C4-2B (cell line): Measurements from ENCODE around the gene KCTD5.

Source experiments
- H3K27ac ChIP-seq: fragments of 450-650 bp; 2 replicates; pipeline ENCODE4 v1.5.1; 2017
- ZFX ChIP-seq: fragments of 450-650 bp; IDR thresholded peaks from 2 replicates; pipeline ENCODE4 v1.6.1; 2017
- TF ChIP-seq, protein P1 (sequence below): fragments of 450-650 bp; conservative IDR thresholded peaks from 2 replicates; pipeline ENCODE4 v1.5.1; 2017; ENCODE audit warnings: mild to moderate bottlenecking

Gene KCTD5

DNA sequence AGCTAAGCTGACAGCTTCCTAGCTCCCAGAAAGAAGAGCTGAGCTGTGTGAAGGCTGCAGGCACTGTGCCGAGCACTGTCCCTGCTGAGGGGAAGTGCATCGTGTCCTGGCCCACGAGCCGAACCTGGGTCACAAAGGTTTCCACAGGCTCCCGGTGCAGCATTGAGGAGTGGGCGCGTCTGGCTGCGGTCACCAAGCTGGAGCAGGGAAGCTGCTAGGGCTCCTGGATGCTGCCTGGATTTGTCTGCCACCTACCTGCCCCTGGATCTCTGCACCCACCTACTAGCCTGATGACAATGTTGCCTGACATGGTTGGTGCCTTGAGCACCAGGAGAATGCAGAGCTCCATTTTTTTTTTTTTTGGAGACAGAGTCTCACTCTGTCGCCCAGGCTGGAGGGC lies 63.6 kb downstream of the KCTD5 start:
- no peak overlapping the region for H3K27ac ChIP-seq
- no peak for TF ChIP-seq ZFX

GRCh38 chr16:2748757-2749455 lies 66.6 kb downstream of the KCTD5 start:
- TF ChIP-seq, protein P1, sequence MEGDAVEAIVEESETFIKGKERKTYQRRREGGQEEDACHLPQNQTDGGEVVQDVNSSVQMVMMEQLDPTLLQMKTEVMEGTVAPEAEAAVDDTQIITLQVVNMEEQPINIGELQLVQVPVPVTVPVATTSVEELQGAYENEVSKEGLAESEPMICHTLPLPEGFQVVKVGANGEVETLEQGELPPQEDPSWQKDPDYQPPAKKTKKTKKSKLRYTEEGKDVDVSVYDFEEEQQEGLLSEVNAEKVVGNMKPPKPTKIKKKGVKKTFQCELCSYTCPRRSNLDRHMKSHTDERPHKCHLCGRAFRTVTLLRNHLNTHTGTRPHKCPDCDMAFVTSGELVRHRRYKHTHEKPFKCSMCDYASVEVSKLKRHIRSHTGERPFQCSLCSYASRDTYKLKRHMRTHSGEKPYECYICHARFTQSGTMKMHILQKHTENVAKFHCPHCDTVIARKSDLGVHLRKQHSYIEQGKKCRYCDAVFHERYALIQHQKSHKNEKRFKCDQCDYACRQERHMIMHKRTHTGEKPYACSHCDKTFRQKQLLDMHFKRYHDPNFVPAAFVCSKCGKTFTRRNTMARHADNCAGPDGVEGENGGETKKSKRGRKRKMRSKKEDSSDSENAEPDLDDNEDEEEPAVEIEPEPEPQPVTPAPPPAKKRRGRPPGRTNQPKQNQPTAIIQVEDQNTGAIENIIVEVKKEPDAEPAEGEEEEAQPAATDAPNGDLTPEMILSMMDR, result no peak
- no peak for TF ChIP-seq ZFX
- H3K27ac ChIP-seq, result no peak overlapping the region

- no peak overlapping the region for H3K27ac ChIP-seq
These were observed 67.2 kb downstream of the KCTD5 start for GRCh38 chr16:2749476-2749875.

GRCh38 chr16:2749936-2750335 lies 67.6 kb downstream of the KCTD5 start:
- TF ChIP-seq ZFX, result no peak
- TF ChIP-seq, protein P1, result no peak
- no peak overlapping the region for H3K27ac ChIP-seq

More at GRCh38 chr16:2749476-2749875, 67.2 kb downstream of the KCTD5 start:
- TF ChIP-seq ZFX, result no peak
- TF ChIP-seq, protein P1, result no peak

DNA sequence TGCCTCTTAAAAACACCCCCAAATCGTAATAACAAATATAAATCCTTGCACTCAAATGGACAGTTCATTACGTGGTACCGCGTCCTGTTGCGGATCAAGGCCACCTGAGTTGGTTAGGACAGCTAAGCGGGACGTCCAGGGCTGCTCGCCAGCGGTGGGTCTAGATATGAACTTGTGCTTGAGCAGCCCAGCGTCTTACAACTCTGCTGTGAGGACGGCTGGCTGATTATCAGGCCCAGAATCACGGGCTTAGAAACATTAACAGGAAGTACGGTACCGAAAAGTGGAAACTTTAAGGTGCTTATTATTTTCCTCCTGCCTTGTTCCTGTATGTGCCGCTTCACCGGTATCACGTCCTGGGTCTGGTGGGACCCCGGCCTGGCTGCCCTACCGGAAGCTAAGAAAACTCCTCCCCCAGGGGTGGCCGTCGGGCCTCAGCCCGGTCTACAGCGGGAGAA lies 69.3 kb downstream of the KCTD5 start:
- peak overlapping the region; percentile 87 for H3K27ac ChIP-seq
- TF ChIP-seq, protein P1, result no peak
- TF ChIP-seq ZFX, result no peak

DNA sequence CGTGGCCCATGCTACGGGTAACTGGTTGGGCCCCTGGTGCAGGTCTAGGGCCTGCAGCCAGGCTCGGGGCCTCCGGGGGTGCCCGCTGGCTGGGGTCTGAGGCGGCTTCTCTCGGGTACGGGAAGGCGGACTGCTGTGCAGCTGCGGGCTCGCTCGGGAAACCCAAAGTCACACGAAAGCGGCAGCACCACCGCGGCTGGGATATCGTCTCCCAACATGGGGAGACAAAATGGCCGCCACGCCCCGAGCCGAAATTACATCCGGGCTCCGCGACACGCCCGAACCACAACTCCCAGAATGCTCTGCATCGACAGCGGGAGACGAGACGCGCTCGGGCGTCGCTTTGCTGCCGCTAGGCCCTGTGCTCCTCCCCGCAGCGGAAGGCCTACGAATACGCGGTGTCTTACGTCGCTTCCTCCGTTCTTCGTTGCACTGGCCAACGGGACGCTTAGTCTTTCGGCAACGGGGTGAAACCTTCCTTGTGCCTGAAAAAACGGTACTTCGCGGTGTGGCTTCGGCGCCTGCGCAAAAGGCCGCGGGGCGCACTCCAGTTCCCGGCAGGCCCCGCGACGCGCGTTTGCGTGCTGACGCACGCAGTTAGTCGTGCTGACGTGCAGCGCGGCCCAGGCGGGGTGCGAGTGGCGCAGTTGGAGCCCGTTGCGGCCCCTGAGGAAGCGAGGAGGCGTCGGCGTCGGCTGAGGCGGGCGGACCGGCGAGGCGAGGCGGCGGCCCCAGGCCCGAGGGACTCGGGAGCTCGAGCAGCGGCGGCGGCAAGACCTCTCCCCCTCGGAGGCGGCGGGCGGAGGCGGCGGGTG lies 69.9 kb downstream of the KCTD5 start, which contains the start of gene SRRM2:
TSS of gene SRRM2 (plus strand) at position 604 of the 815 bp plus-strand sequence. CDS start 3,727 bp downstream, outside the sequence.
- peak; percentile 96 for TF ChIP-seq ZFX
- TF ChIP-seq, protein P1, result no peak
- peak within 1 kb of the TSS; percentile 87 for H3K27ac ChIP-seq

DNA sequence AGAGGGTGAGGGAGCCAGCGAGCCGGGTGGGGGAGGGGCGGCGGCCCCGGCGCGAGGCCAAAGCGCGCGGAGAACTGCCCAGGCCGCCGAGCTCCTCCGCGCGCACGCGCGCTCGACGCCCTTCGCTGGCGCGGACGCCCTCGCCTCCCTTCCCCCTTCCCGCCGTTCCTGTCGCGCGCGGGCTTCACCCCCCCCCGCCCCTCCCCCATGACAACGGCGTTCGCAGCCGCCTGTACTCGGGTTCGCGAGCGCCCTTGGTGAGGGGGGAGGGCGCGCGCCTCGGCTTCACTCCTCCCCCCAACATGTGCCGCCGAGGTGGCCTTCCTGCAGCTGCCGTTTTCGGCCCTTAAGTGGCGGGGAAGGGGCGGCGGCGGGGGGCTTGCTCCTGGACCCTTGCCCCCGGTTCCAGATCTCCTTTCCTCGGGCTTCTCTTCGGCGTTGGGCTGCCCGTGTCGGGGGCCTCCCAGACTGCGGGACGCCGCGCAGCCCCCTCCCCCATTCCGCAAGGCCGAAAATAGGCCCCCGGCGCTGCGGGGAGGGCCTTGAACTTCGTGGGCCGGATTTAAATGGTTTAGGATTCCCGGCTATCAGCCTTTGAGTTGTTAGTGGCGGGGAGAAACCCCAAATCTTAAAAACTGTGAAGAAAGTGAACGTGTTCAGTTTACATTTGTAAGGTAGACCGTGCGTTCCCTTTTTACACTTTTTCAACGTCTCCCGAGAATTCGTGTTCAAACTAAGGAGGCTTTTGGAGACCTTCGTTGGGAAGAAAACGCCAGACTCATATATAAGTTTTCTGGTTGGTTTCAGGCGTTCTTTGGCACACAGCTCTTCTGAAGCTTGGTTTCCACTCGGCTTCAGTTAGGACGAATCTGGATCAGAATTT lies 70.8 kb downstream of the KCTD5 start:
- TF ChIP-seq, protein P1, result no peak
- no peak for TF ChIP-seq ZFX
- H3K27ac ChIP-seq, result peak overlapping the region; percentile 87
